Lung (tissue), 12 donors: ENCODE results near the gene LSAMP. TPM values are rescaled to one million over a fixed set of nuclear protein-coding genes. Genes with fewer than 3 reads are reported as not detected.
A peak's percentile ranks its signal among the peaks of the same experiment; 100 is the strongest.

Experiments used
- ATAC-seq: fragments of 200-7000 bp; cut with Tn5 transposase; one replicate; pipeline ENCODE4 v1.9.1; 2020; ENCODE audit warnings: moderate number of reproducible peaks; ENCODE audit not compliant: insufficient read depth, low FRiP score
- DNase-seq, 3 donors: peaks; one replicate each; pipeline ENCODE4 v3.0.0-alpha.2; 2013 to 2017
- H3K27ac ChIP-seq, 2 donors: one replicate each; pipeline ENCODE4 v1.5.1; 2013; ENCODE audit warnings: mild to moderate bottlenecking in 2 of 2, moderate library complexity in 2 of 2, control low read depth in 1 of 2, inconsistent platforms in 1 of 2, low read depth in 1 of 2, low read length in 1 of 2
- H3K27me3 ChIP-seq, 3 donors: one replicate each; pipeline ENCODE4 v1.5.1; 2013; ENCODE audit warnings: low read length in 2 of 3; ENCODE audit not compliant: control insufficient read depth in 3 of 3, insufficient read depth in 3 of 3
- H3K36me3 ChIP-seq, 4 donors: one replicate each; pipeline ENCODE4 v1.5.1; 2013; ENCODE audit warnings: low read length in 4 of 4, mild to moderate bottlenecking in 1 of 4, moderate library complexity in 1 of 4; ENCODE audit not compliant: control insufficient read depth in 4 of 4, insufficient read depth in 4 of 4
- H3K4me1 ChIP-seq, 5 donors: one replicate each; pipeline ENCODE4 v1.5.1; 2013; ENCODE audit warnings: low read length in 5 of 5, mild to moderate bottlenecking in 2 of 5, moderate library complexity in 1 of 5; ENCODE audit not compliant: control insufficient read depth in 5 of 5, insufficient read depth in 5 of 5
- H3K4me3 ChIP-seq: one replicate; pipeline ENCODE4 v1.5.1; 2013; ENCODE audit warnings: mild to moderate bottlenecking, control low read depth, moderate library complexity
- H3K9ac ChIP-seq, 2 donors: one replicate each; pipeline ENCODE4 v1.5.1; 2013; ENCODE audit warnings: low read length in 2 of 2, control low read depth in 1 of 2; ENCODE audit not compliant: insufficient read depth in 1 of 2
- H3K9me3 ChIP-seq, 4 donors: one replicate each; pipeline ENCODE4 v1.5.1; 2013; ENCODE audit warnings: low read length in 3 of 4, mild to moderate bottlenecking in 1 of 4, moderate library complexity in 1 of 4; ENCODE audit not compliant: control insufficient read depth in 4 of 4, insufficient read depth in 3 of 4
- CTCF ChIP-seq: IDR thresholded peaks from 2 replicates; pipeline ENCODE4 v1.5.1; 2012; ENCODE audit warnings: mild to moderate bottlenecking; ENCODE audit errors: control extremely low read depth, extremely low read depth
- WGBS, 2 donors: extraction: QIAGEN DNeasy Blood & Tissue Kit; methylation state at CpG; one replicate each; pipeline ENCODE4 v1.1.7; 2013; 5-methylcytosine and 5-hydroxymethylcytosine counted together
- polyA plus RNA-seq, 2 donors: library from polyadenylated mRNA; stranded (reverse); fragments of 200-250 nt; gene quantifications; one replicate each; pipeline ENCODE4 v1.2.1, GENCODE V29; 2013
- total RNA-seq, 2 donors: library from RNA; depleted of rRNA in 1 of 2; stranded (reverse); fragments of >200 nt in 1 of 2; gene quantifications; one replicate each; pipeline ENCODE4 v1.2.1, GENCODE V29; 2014 to 2021
- donor health status: control.
- donor health status: control.
- donor health status: Bipolar disorder and iron deficiency.
- donor health status: healthy.
- donor health status: DM: yes; HTN: yes; CAD: no.

Gene LSAMP
- total and polyA plus RNA-seq, 4 donors: 1.6 to 21.9 (median 9.5) TPM

- Histone ChIP-seq H3K9ac (no peak overlapping the region), H3K36me3 (no peaks in the 10 kb centered on the region), H3K4me1 (no peaks in the 10 kb centered on the region), H3K9me3 (peaks cover 0 to 3% (median 0%) of the 10 kb centered on the region in 4 donors), H3K27ac (no peak overlapping the region), H3K4me3 (no peak overlapping the region), H3K27me3 (no peaks in the 10 kb centered on the region)
- TF ChIP-seq CTCF: no peak
- WGBS, 2 donors: 84 to 88% methylated on average over 2 of the region's 2 CpGs
- DNase-seq: no peak
- no peak for ATAC-seq
Observed at GRCh38 chr3:116322750-116323375, 122.4 kb downstream of the LSAMP start.

- ATAC-seq (no peak), DNase-seq (no peak)
- Histone ChIP-seq H3K4me1 (peaks cover 0 to 5% (median 0%) of the 10 kb centered on the region in 5 donors), H3K9ac (no peak overlapping the region), H3K36me3 (no peaks in the 10 kb centered on the region), H3K9me3 (no peaks in the 10 kb centered on the region), H3K27ac (no peak overlapping the region), H3K4me3 (no peak overlapping the region), H3K27me3 (no peaks in the 10 kb centered on the region)
- no peak for TF ChIP-seq CTCF
- WGBS, 2 donors: 93 to 97% methylated on average over 1 of the region's 1 CpG
Observed at GRCh38 chr3:116318370-116318769, 126.9 kb downstream of the LSAMP start.

GRCh38 chr3:116316771-116317170 lies 128.5 kb downstream of the LSAMP start:
- no peaks in the 10 kb centered on the region for H3K27me3 ChIP-seq
- no peak for TF ChIP-seq CTCF
- DNase-seq: no peak
- peaks cover 0 to 5% (median 0%) of the 10 kb centered on the region in 5 donors for H3K4me1 ChIP-seq
- ATAC-seq: no peak
- no peaks in the 10 kb centered on the region for H3K9me3 ChIP-seq
- H3K9ac ChIP-seq: no peak overlapping the region
- no peak overlapping the region for H3K27ac ChIP-seq
- H3K36me3 ChIP-seq: no peaks in the 10 kb centered on the region
- WGBS, 2 donors: 89% methylated on average over 3 of the region's 3 CpGs
- H3K4me3 ChIP-seq: no peak overlapping the region

- TF ChIP-seq CTCF: no peak
- Histone ChIP-seq H3K9me3 (no peaks in the 10 kb centered on the region), H3K9ac (no peak overlapping the region), H3K36me3 (no peaks in the 10 kb centered on the region), H3K27ac (no peak overlapping the region), H3K4me3 (no peak overlapping the region), H3K27me3 (no peaks in the 10 kb centered on the region), H3K4me1 (peaks cover 0 to 5% (median 0%) of the 10 kb centered on the region in 5 donors)
- 55 to 56% methylated on average over 3 of the region's 3 CpGs for WGBS, 2 donors
- no peak for ATAC-seq
- DNase-seq: peak in 2 of 3 donors; percentile 30 to 49
Observed at GRCh38 chr3:116314476-116314875, 130.8 kb downstream of the LSAMP start.
